IMR-90 (cell line): ENCODE results near the gene CUX1. TPM values are rescaled to one million over a fixed set of nuclear protein-coding genes. Genes with fewer than 3 reads are reported as not detected.
"Not testable (repeated sequence)": the region's sequence is repeated elsewhere in the genome, so short reads cannot be mapped to it uniquely, and the experiment has no call there.

Experiments
- ATAC-seq: fragments of 200-7000 bp; cut with Tn5 transposase; 2 replicates; pipeline ENCODE4 v1.9.1; 2020; ENCODE audit warnings: low read depth, mild to moderate bottlenecking, moderate library complexity
- BruUV-seq: library from RNA; stranded (reverse); fragments of 400-500 nt; replicated peaks from 2 replicates; lab custom pipeline; 2021; lab: Mats Ljungman, UMichigan
- CTCF ChIA-PET: fragments of 300-600 bp; formaldehyde crosslinking; extraction: SDS; loops from one replicate; lab custom pipeline; 2021; ENCODE audit warnings: antibody characterized with exemption; lab: Yijun Ruan, JAX
- POLR2A ChIA-PET: fragments of 300-600 bp; sonication (Branson Sonifier 250); formaldehyde crosslinking; loops from one replicate; lab custom pipeline; 2022; ENCODE audit warnings: antibody characterized with exemption; ENCODE audit not compliant: unreplicated experiment; lab: Charles Lee
- DNase-seq: peaks from one replicate; pipeline ENCODE4 v3.0.0; 2013
- H2AFZ ChIP-seq: replicated peaks from 2 replicates; pipeline ENCODE3; 2013; ENCODE audit warnings: low read length, mild to moderate bottlenecking; ENCODE audit not compliant: poor library complexity
- H2AK5ac ChIP-seq: 2 replicates; pipeline ENCODE4 v1.6.1; 2013; ENCODE audit warnings: low read depth, low read length, inconsistent platforms
- H2AK9ac ChIP-seq: replicated peaks from 2 replicates; pipeline ENCODE3; 2013; ENCODE audit warnings: mild to moderate bottlenecking, low read depth, low read length, moderate library complexity; ENCODE audit not compliant: poor library complexity
- H2BK120ac ChIP-seq: 2 replicates; pipeline ENCODE4 v1.6.1; 2013; ENCODE audit warnings: low read depth, low read length, inconsistent platforms
- H2BK15ac ChIP-seq: 3 replicates; pipeline ENCODE4 v1.6.1; 2013; ENCODE audit warnings: low read depth, low read length, inconsistent platforms
- H2BK20ac ChIP-seq: 2 replicates; pipeline ENCODE4 v1.6.1; 2013; ENCODE audit warnings: low read depth, mild to moderate bottlenecking, inconsistent platforms, low read length, moderate library complexity
- H2BK5ac ChIP-seq: 2 replicates; pipeline ENCODE4 v1.6.1; 2013; ENCODE audit warnings: mild to moderate bottlenecking, low read depth, low read length, inconsistent platforms; ENCODE audit not compliant: poor library complexity, severe bottlenecking
- H3K14ac ChIP-seq: replicated peaks from 2 replicates; pipeline ENCODE4 v1.6.1; 2013; ENCODE audit warnings: low read depth, low read length, inconsistent platforms
- H3K18ac ChIP-seq: 2 replicates; pipeline ENCODE4 v1.6.1; 2013; ENCODE audit warnings: low read depth, low read length, control low read depth
- H3K23ac ChIP-seq: 2 replicates; pipeline ENCODE4 v1.6.1; 2013; ENCODE audit warnings: low read depth, low read length, inconsistent platforms
- H3K27ac ChIP-seq: 2 replicates; pipeline ENCODE4 v1.5.1; 2013; ENCODE audit warnings: mild to moderate bottlenecking, control low read depth, low read length; ENCODE audit not compliant: insufficient read depth
- H3K27me3 ChIP-seq: 2 replicates; pipeline ENCODE4 v1.6.1; 2013; ENCODE audit warnings: low read length; ENCODE audit not compliant: control insufficient read depth, insufficient read depth
- H3K36me3 ChIP-seq: 2 replicates; pipeline ENCODE4 v1.6.1; 2013; ENCODE audit warnings: low read length, mixed read lengths; ENCODE audit not compliant: control insufficient read depth, insufficient read depth
- H3K4ac ChIP-seq: 2 replicates; pipeline ENCODE4 v1.6.1; 2013; ENCODE audit warnings: low read depth, low read length, inconsistent platforms
- H3K4me1 ChIP-seq: 2 replicates; pipeline ENCODE4 v1.6.1; 2013; ENCODE audit warnings: low read length, mixed read lengths; ENCODE audit not compliant: control insufficient read depth, insufficient read depth
- H3K4me2 ChIP-seq: 2 replicates; pipeline ENCODE4 v1.6.1; 2013; ENCODE audit warnings: low read depth, mild to moderate bottlenecking, control low read depth, low read length, moderate library complexity
- H3K4me3 ChIP-seq: 2 replicates; pipeline ENCODE4 v1.5.1; 2013; ENCODE audit warnings: low read depth, mild to moderate bottlenecking, control low read depth, low read length, moderate library complexity; ENCODE audit not compliant: insufficient read depth
- H3K56ac ChIP-seq: 2 replicates; pipeline ENCODE4 v1.6.1; 2013; ENCODE audit warnings: low read length, inconsistent platforms; ENCODE audit not compliant: insufficient read depth; ENCODE audit errors: extremely low read depth
- H3K79me1 ChIP-seq, 2 experiments: 2 replicates each; pipeline ENCODE4 v1.6.1; 2013; ENCODE audit warnings: low read length in 2 of 2, inconsistent platforms in 1 of 2, low read depth in 1 of 2
- H3K9ac ChIP-seq: 2 replicates; pipeline ENCODE4 v1.6.1; 2013; ENCODE audit warnings: low read depth, low read length, control low read depth
- H3K9me1 ChIP-seq: 2 replicates; pipeline ENCODE4 v1.6.1; 2013; ENCODE audit warnings: low read length, inconsistent platforms; ENCODE audit not compliant: insufficient read depth
- H3K9me3 ChIP-seq: 2 replicates; pipeline ENCODE4 v1.6.1; 2013; ENCODE audit warnings: low read length; ENCODE audit not compliant: control insufficient read depth, insufficient read depth
- H4K20me1 ChIP-seq: 2 replicates; pipeline ENCODE4 v1.6.1; 2013; ENCODE audit warnings: low read length, inconsistent platforms; ENCODE audit not compliant: insufficient read depth
- H4K5ac ChIP-seq: 2 replicates; pipeline ENCODE4 v1.6.1; 2013; ENCODE audit warnings: mild to moderate bottlenecking, low read depth, low read length, control low read depth
- H4K8ac ChIP-seq, 2 experiments: 2 replicates each; pipeline ENCODE4 v1.6.1; 2013; ENCODE audit warnings: low read depth in 2 of 2, low read length in 2 of 2, control low read depth in 1 of 2, inconsistent platforms in 1 of 2
- H4K91ac ChIP-seq: 2 replicates; pipeline ENCODE4 v1.6.1; 2013; ENCODE audit warnings: low read depth, low read length, inconsistent platforms; ENCODE audit not compliant: insufficient read depth
- RCOR1 ChIP-seq: IDR thresholded peaks from 2 replicates; pipeline ENCODE4 v1.6.1; 2012; ENCODE audit warnings: mild to moderate bottlenecking, low read length, improper control_type of control experiment; ENCODE audit not compliant: insufficient replicate concordance
- WGBS, 2 experiments: methylation state at CpG; one replicate each; pipeline versions ENCODE4 v1.1.5 to v1.1.7; 2013; ENCODE audit warnings: missing lambda C conversion rate in 2 of 2; ENCODE audit not compliant: insufficient read length in 1 of 2; ENCODE audit errors: extremely low coverage in 2 of 2; 5-methylcytosine and 5-hydroxymethylcytosine counted together
- dilution Hi-C: fragments of 300-500 bp; cut with HindIII; formaldehyde crosslinking; loops from one replicate; pipeline ENCODE4 v1.14.3; 2018; ENCODE audit warnings: low sequenced_read_pairs; ENCODE audit not compliant: unreplicated experiment
- in situ Hi-C: fragments of 300-500 bp; cut with MboI; formaldehyde crosslinking; loops from 3 replicates; pipeline ENCODE4 v1.14.3; 2019; ENCODE audit warnings: low sequenced_read_pairs, inconsistent platforms, mixed read lengths
- intact Hi-C: fragments of 100-400 bp; cut with micrococcal nuclease; formaldehyde crosslinking; loops from 2 replicates; pipeline ENCODE4 v1.10.0; 2022
- polyA plus RNA-seq, 3 experiments: library from polyadenylated mRNA; depleted of rRNA; stranded (reverse); fragments of >200 nt; gene quantifications; 2 replicates each; pipeline ENCODE4 v1.2.3, GENCODE V29; 2012; ENCODE audit warnings: low replicate concordance in 1 of 3
- total RNA-seq: library from RNA; depleted of rRNA; stranded (reverse); fragments of >200 nt; gene quantifications from 2 replicates; pipeline ENCODE4 v1.2.3, GENCODE V29; 2012
- TF ChIP-seq, protein P1 (sequence below): fragments of 150-350 bp; IDR thresholded peaks from 2 replicates; pipeline ENCODE4 v1.6.1; 2017; ENCODE audit warnings: mild to moderate bottlenecking, antibody characterized with exemption, low read length, low read depth

The CUX1 gene
- total and polyA plus RNA-seq, 2 of the 4 experiments (the other 2 are of a cell fraction), result 19.7 to 46.4 TPM

DNA sequence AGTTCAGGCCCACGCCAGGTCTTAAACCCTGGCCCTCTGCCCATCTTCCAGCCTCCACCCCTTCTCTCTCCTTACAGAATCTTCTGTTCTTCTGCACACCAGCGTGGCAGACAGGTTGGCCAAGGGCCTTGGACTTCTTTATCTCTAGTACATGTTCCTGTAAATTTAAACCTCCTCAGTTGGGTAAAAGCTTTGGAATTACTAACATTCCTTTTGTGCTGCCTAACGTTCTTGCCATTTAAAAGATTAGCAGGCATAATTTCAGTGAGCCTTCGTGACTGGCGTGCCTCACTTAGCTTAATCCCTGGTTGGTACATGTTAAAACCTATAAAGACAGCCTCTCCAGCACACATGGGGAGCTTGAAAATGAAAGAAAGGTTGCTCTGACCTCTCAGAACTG is 192.2 kb downstream of the CUX1 start (continued):
- TF ChIP-seq, protein P1, sequence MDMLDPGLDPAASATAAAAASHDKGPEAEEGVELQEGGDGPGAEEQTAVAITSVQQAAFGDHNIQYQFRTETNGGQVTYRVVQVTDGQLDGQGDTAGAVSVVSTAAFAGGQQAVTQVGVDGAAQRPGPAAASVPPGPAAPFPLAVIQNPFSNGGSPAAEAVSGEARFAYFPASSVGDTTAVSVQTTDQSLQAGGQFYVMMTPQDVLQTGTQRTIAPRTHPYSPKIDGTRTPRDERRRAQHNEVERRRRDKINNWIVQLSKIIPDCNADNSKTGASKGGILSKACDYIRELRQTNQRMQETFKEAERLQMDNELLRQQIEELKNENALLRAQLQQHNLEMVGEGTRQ, result no peak
- TF ChIP-seq RCOR1, result no peak

DNA sequence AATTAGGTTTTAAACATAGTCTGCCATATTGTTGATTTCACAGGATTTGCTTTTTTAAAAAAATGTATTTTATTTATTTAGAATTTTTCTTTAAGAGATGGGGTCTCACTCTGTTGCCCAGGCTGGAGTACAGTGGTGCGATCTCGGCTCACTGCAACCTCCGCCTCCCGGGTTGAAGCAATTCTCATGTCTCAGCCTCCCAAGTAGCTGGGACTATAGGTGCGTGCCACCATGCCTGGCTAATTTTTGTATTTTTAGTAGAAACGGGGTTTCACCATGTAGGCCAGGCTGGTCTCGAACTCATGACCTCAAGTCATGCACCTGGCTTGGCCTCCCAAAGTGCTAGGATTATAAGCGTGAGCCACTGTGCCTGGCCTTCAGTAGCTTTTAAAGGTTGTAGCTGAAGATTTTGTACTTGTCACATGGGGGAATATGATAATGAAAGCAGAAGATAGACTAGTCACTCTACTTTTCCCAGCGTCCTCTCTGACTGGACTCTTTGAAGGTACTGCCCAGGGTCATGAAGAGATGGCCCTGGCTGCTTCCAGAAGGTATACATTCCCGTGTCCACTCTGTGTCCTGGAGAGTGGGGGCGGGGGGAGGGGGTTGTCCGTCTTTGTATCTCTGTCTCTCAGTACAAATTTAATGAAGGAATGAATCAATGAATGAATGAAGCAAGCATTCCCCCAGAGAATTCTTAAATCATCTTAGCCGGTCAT is 194.8 kb downstream of the CUX1 start:
- H3K27me3 ChIP-seq, H3K36me3 ChIP-seq, in situ Hi-C loops, H4K20me1 ChIP-seq, ATAC-seq, dilution Hi-C loops, BruUV-seq, H2AFZ ChIP-seq, H3K4me3 ChIP-seq, H3K23ac ChIP-seq, DNase-seq, H3K9me3 ChIP-seq: not testable (repeated sequence)
- intact Hi-C loops, result loop anchor here (2.0 kb wide), 1 partner anchor 33 kb away; no protein-coding TSS in a partner anchor
- Histone ChIP-seq H2BK20ac (peak overlapping the region; percentile 58), H2BK120ac (peak overlapping the region; percentile 93), H3K4ac (peak overlapping the region; percentile 76), H3K56ac (peak overlapping the region; percentile 84; the same call in 1 of the 2 replicates), H2AK9ac (peak overlapping the region; percentile 1), H4K8ac (peak overlapping the region; percentile 36 to 73), H3K79me1 (peaks cover 49 to 76% of the 10 kb centered on the region in 2 experiments), H3K14ac (peak overlapping the region; percentile 90), H3K27ac (peak overlapping the region; percentile 94), H3K4me2 (peak overlapping the region; percentile 95; the same call in 1 of the 2 replicates), H2AK5ac (peak overlapping the region; percentile 67), H4K91ac (peak overlapping the region; percentile 89), H2BK15ac (peak overlapping the region; percentile 85; the same call in 2 of the 3 replicates), H2BK5ac (peak overlapping the region; percentile 99), H3K9me1 (peaks cover 18% of the 10 kb centered on the region), H4K5ac (peak overlapping the region; percentile 43), H3K9ac (peak overlapping the region; percentile 57), H3K18ac (peak overlapping the region; percentile 99), H3K4me1 (peaks cover 26% of the 10 kb centered on the region)
- WGBS, 2 experiments, result 100% methylated on average over 1 of the region's 13 CpGs; no CpG with 5 or more reads in 1 of the 2 experiments
- CTCF ChIA-PET, result interaction anchor here (1.2 kb wide), 1 partner anchor 12 kb away, joined by 3 read pairs; no protein-coding TSS in a partner anchor
- POLR2A ChIA-PET, result interaction anchor here (0.6 kb wide), 1 partner anchor 190 kb away, joined by 4 read pairs; no protein-coding TSS in a partner anchor
